HG02973 (cell line): Measurements from ENCODE around the gene TBRG4.

Source experiments
- ATAC-seq: cut with Tn5 transposase; IDR thresholded peaks from one replicate; pipeline ENCODE4 v1.9.1; 2021; ENCODE audit warnings: moderate library complexity; ENCODE audit not compliant: unreplicated experiment

The TBRG4 gene

DNA sequence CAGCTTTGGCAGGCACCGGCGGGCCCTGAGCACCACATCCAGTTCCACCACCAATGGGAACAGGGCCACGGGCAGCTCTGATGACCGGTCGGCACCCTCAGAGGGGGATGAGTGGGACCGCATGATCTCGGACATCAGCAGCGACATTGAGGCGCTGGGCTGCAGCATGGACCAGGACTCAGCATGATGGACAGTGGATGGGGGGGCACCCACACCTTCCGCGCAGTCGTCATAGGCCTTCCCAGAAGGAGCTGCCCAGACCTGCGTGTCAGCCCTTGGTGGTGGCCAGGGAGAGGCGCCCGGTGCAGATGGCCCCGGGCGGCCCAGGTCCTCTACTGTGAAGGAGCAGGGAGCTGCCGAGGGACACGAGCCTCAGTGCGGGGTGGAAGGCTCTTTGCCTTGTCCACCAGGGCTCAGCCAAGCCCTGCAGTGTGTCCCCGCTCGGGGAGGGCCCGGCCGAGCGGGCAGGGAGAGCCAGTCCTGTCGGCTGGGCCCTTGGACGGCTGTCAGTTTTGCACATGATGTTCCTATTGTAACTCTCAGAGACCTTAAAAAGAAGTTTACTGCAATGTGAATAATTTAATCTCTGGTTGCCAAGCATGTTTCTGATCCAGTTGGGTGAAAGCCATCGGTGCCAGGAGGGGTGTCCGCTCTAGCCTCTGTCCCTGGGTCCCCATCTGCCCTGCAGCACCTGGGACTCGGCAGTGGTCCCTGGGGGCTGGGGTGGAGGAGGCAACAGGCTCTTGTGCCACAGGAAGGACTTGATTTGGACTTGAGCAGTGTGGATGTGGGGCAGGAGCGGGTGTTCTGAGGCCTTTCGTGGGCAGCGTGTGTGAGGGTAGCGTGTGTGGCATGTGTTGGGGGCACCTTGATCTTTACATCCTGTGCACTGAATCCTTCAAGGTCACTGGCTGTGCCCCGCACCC, 35.4 kb downstream of the TBRG4 start:
- no peak for ATAC-seq

DNA sequence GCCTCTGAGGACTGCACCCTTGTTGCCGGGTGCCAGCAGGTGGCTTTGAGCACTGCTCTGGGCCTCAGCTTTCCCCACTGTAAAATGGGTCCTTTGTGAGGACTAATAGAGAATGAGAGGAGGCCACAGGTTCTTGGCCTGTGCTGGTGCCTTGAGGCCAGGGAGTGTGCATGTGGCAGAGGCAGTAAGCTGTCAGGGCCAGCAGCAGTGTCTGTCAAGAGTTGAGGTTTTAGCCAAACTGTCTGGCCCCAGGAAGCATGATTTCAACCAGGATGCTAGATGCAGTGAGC, 36.2 kb downstream of the TBRG4 start:
- ATAC-seq, result no peak

DNA sequence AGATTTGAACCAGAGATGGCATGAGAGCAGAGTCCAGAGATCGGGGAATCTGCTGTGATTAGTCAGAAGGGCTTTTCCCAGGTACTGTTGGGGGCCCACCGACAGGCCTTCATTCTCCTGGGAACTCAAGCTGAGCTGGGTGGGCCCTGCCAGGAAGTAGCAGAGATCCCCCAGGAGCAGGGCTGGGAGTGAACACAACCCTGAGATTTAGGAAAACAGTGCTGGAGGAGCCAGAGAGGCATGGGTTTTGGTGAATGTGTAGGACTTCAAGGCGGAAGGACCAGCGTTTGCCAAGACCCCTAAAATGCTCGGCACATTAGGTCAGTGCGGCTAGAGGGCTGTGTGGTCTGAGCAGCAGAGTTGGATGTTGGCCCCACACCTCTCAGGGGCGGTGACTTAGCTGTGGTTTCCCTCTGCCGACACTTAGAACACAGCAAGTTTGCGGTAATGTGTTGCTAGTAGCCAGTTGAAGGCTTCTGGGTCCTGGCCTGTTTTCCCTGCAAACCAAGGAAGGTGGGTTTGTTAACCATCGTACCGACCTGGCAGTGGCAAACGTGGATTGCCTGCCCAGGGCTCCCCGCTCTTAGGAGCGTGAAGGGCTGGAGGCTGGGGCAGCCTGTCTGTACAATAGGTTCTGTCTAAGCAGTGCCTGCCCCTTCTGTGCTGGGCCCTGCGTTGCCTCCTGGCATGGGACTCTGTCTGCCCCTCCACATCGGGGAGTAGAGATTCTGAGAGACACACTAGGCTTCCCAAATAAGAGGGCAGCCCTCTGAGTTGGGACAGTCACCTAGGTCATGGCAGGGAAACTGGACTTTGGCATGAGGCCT, 36.8 kb downstream of the TBRG4 start:
- no peak for ATAC-seq

DNA sequence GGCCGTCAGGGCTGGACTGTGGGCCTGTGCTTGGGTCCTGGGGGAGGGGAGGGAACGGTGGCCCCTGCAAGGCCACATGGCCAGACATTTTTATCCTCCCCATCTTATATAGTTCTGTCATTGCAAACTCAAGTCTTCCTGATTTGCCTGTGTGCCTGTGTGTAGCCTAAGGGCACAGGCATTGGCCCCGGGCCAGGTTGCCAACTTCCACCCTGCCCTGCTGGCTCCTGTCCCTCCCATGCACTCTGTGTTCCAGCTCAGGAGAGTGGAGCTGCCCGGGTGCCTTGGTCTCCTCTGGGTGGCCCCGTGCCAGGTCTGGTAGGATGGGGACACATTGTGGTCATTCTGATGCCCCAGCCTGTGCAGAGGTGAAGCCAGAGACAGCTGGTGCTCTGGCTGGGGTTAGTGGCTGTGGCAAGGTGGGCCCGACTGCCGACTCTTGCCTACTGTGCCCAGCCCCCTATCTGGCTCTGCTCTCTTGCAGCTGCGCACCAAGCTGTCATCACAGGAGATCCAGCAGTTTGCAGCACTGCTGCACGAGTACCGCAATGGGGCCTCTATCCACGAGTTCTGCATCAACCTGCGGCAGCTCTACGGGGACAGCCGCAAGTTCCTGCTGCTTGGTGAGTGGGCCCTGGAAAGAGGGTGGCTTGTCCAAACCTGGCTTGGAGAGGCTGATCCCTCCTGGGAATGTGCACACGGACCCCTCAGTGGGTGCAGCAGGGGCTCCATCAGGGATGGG, 37.5 kb downstream of the TBRG4 start:
- ATAC-seq, result no peak

DNA sequence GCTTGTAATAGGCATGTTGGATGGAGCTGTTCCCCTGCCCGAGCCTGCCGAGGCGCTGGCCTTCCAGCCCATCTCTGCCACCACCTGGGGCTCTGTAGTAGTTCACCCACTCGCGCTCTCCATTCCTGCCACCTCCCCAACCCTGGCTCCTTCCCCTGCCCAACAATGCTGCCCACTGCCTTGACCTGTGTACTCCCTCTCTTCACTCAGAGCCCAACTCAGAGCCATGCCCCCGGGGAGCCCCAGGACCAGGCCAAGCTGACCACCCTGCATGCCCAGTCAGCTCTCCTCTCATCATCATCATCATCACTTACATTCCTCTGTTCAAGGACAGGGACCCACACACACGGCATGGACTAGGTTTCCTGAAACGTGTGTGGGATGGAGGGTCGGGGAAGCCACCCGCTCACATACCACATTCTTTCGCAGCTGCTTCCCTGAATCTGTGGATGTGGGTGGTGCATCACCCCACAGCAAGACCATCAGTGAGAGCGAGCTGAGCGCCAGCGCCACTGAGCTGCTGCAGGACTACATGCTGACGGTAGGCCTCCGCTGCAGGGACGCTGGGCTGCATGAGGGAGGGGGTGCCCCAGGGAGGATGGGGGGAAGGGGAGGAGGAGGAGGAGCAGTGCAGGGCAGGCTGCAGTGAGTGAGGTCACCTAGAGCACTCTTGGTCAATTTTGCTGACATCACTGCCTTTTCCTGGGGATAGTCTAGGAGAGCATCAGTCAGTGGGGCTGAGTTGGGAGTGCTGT, 38.3 kb downstream of the TBRG4 start:
- no peak for ATAC-seq

DNA sequence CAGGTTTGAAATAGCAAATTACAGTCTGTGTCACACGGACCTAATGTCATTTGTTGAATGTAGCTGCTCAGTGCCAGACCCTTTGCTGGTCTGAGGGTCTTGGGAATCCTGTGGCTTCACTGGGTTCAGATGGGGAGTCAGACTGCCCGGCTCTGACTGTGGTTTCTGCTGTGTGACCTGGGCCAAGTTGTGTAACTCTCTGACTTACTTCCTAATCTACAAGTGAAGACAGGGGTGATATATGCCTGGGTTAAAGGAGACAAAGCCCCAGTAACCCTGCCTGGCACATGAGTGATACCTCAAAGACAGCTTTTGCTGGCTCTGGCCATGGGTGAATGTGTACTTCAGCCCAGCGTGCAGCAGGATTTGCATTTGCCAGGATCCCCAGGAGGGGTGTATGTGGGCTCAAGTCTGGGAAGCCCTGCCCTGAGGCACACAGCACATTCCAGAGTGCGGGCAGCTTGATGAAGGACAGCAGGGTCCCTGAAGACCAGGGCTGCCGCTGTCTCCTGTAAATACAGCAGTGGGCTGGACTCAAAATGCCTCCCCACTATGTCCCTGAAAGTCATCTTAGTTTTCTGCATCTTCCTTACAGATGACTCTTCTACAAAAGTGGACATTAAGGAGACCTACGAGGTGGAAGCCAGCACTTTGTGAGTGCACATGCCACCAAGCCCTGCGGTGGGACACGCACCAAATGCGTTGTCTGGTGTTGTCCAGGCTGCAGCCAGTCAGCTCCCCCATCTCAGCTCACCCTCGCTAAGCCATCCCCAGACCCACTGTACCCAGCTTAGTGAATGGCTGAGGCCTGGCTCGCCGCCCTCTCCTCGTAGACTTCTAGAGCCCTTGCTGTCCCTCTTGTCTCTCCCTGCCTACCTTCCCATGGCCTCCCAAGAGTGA, 39.1 kb downstream of the TBRG4 start:
- ATAC-seq, result no peak

DNA sequence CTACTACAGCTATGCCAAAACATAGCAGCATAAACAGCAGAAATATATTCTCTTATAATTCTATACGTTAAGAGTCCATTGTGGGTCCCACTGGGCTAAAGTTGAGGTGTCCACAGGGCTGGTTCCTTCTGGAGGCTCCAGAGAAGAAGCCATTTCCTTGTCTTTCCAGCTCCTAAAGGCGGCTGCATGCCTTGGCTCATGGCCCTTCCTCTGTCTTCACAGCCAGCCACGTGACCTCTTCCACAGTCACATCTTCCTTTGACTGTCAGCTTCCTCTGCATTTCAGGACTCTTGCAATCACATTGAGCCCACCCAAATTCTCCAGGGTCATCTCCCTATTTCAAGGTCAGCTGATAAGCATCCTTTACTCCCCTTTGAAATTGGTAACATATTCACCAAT, 40.0 kb downstream of the TBRG4 start:
- no peak for ATAC-seq

DNA sequence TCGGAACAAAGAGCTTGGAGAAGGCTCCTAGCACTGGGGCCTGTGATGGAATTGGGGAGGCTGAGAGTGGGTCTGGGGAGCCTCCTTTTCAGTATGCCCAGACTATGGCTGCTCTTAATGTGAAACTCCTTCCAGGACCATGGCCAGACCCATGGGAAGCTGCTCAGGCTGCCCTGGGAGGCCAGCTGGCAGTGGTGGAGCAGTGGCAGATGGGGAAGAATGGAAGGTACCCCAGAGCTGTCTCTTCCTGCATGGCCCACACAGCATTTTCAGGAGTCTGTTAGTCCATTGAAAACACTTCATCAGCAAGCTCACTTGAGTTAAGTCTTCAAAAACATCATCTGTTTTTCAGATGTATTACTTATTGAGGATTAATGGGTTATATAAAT, 41.2 kb downstream of the TBRG4 start:
- ATAC-seq, result no peak

DNA sequence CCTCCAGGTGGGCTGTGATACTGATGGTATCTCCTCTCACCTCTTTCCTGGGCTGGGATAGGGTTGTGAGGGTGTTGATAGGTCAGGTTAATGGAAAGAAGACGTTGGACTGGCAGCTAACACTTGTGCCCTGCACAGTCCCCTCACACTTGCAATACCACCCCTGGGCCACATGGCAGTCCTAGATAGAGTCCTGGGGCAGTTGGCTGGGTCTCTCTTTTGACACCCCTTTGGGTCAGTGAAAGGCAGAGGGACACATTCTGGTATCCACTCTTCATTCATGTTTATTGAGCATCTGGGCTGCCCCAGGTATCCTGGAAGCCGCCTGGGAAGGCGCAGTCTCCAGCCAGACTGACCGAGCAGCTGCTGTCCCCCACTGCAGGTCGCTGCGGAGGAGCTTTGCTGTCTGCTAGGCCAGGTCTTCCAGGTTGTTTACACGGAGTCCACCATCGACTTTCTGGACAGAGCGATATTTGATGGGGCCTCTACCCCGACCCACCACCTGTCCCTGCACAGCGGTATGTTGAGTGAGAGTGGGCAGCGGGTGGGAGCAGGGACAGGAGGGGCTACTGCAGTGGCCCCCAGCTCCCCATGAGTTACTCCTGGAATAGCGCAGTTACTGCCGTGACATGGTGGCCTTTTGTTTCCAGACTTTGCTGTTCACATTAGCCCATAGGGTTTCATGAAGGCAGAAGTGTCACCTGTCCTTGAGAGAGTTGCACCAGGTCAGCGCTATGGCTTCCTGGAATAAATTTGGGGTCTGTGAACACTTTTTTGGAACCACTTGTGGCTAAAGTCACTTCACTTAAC, 41.8 kb downstream of the TBRG4 start:
- ATAC-seq, result no peak

DNA sequence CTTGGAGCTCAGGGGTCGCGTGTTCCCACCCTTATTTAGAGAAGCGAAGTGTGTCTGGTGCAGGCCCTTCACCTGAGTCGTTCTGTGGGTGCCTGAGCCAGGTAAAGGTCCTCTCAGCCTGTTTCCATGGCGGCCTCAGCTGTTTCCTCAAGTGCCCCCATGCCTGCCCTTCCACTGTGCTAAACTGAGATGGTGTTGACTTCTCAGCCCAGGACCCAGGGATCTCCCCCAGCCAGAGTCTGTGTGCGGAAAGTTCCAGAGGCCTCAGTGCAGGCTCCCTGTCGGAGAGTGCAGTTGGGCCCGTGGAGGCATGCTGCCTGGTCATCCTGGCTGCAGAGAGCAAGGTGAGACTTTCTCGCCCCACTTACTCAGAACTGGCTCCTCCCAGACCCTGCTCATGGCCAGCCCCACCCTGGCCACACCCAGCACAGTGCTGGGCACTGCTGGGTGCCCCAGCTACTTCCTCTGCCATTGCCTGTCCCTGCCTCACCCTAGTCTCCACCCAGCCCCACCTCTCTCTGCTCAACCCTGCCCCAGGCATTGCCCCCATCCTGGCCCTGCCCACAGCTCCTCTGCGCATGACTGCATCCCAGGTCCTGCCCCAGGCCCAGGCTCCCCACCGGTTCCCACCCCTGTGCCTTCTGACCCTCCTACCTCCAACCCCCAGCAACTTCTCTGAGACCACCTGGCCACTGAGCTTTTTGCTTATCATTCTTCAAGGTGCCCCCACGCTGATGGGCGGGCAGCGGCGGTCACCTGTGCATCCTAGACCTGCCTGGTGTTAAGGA, 43.1 kb downstream of the TBRG4 start:
- no peak for ATAC-seq

DNA sequence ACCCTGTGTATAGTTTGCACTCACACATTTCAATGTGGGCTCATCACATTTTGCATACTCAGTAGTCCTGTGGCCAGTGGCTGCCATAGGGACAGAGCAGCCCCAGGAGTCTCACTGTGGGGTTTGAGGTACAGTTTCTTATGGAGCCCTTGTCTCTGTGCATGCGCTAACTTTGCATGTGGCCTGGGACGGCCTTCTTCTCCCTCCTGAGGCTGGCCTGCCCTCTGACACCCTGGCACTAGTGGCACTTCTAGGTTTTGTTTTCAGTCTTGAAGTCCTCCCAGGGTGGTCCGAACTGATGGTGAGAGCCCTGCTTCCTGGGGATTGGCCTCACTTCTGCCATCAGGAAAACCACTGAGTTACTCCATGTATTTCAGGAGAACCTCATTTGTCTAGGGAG, 43.9 kb downstream of the TBRG4 start:
- ATAC-seq, result no peak

DNA sequence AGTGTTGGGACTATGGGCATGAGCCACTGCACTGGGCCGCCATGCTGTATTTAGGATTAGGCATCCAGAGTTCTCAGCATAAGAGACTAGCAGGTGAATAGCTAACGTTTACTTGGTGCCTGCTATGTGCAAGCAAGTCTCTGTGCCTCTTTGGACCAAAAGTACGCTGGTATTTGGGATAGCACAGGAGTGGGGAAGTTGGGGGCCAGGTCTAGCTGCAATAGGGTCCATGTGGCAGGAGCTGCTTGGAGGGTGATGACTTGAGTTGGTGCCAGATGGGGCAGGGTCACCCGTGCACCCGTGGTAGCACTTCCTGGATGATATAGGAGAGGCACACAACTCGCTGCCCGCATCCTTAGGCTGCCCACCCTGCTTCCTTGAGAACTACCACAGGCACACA, 45.1 kb downstream of the TBRG4 start:
- no peak for ATAC-seq

DNA sequence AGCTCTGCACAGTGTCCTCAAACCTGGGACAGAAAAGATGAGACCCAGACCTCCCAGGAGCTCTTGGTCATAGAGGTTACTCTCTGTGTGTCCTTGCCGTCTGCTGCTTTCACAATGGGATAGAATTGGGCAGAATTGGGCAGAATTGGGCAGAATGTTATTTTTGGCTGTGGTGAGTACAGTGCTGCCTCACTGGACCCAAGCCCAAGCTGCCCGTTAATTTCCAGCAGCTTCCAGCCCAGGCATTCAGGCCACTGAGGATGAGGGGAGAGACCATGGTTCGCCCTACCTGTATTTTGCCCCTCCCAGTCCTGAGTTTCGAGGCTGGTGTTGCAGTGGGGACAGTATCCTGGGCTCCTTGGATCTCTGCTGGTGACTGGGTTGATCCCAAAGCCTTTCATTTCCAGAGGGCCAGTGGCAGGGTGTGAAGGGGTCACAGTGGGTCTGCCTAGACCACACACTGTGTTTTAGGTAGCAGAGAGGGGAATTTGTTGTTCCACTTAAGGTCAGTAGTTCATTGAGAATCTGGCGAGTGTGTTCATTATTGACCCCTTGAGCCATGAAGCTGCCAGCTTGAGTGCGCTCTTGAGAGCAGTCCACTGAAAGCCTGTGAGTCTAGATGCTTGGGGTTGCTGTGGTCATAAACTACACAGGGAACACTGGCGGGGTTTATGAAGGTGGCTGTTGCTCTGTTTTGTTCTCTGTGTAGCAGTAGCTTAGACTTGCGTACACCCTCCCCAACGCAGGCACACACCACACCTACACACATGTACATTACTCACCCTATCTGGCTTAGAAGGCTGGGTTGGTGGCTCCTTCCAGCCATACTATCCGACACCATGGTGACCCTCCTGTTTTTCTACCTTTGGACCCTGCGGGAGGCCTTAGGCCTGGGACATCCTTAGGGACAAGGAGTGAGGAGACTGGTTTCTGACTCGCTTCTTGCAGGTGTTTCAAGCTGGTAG, 46.2 kb downstream of the TBRG4 start:
- ATAC-seq, result no peak

DNA sequence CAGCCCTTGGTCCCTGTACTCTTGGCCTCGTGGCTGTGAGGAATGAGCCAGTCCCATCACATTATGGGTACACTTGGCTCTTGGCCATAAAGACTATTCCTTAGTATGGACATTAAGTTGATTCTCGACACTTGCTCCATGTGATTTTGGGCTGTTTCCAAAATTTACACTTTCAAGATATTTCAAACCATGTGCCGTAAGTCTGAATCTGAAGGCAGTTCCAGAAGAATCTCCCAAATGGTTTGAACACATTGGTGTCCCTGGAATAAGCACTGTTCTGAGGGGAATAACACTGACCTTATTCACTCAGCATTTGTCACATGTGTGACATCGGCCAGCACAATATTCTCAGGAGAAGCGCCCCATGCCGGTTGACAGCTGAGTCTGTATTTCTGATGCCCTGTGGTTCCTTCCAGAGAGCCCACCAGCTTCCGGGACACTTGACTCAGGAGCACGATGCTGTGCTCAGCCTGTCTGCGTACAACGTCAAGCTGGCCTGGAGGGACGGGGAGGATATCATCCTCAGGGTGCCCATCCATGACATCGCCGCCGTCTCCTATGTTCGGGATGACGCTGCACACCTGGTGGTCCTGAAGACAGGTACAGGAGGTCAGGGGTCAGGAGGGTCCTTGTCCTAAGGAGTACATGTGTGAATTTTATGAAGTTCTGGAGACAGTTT, 47.3 kb downstream of the TBRG4 start:
- no peak for ATAC-seq

DNA sequence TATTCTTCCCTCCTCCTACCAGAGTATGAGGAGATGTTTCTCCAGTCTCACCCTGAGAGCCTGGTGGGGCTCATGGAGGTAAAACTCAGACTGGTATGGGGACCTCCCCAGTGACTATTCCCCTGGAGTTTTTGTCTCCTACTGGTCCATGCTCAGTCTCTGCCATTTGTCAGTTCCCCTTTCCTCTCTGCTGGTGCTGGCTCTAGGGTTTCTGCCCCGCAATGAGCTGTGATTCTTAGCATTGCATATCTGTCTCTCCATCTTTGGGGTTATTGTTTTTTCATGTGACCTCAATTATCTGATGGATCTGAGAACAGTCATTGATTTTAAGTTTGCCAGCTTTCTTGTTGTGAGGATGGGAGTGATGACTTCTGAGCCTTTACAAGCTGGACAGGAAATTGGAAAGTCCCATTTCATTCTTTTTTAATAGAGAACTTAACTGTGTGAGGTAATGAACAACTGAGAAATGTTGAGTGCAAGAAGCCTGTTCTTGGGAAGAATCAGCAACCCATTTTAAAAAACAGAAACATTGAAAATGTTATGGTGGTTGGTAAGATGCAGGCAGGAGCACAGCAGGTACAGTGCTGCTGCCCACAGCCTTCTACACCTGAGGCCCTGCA, 49.6 kb downstream of the TBRG4 start:
- ATAC-seq, result no peak

DNA sequence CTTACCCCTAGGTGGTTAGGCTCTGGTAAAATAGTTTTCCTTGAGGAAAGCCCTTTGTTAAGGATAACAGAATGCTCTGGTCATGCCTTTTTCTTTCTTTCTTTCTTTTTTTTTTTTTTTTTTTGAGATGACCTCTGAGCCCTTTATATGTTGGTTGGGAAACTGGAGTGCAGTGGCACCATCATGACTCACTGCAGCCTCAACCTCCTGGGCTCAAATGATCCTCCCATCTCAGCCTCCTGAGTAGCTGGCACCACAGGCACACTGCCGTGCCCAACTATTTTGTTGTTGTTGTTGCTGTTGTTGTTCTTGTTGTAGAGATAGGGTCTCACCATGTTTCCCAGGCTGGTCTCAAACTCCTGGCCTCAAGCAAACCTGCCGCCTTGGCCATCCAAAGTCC, 50.1 kb downstream of the TBRG4 start:
- ATAC-seq, result no peak
